ENCODE measurements around the gene PRICKLE1.

The PRICKLE1 gene

DNA sequence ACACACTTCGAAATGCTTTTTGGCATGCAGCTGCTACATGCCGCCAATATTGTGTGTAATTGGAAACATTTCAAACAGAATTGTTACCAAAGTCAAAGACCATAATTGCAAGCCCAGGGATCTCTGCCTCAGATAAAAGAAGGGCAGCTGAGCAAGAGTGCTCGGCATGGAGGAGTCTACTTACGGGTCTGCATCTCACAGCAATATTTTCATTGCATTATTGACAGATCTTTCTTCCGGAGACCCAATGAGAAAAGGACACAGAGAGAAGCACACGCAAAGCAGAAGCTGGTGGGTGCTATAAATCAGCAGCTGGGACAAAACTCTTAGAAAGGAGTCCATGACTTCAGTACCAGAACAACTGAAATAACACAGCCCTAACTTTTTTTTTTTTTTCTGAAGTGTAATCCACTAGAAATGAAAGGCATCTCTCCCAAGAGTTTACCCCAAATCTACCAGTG, 4.9 kb downstream of the PRICKLE1 start:
- no peak overlapping the region for H3K9ac ChIP-seq (ENCODE audit: low read depth, low read length)
- no peaks in the 10 kb centered on the region for H3K36me3 ChIP-seq (ENCODE audit: insufficient read depth, low read length)
- H3K4me1 ChIP-seq (ENCODE audit: insufficient read depth, low read length), result 0 out of 2 replicates have a peak, but pooled peaks cover 3% of the 10 kb centered on the region
- no peaks in the 10 kb centered on the region for H3K9me3 ChIP-seq (ENCODE audit: control insufficient read depth, insufficient read depth, low read length)

DNA sequence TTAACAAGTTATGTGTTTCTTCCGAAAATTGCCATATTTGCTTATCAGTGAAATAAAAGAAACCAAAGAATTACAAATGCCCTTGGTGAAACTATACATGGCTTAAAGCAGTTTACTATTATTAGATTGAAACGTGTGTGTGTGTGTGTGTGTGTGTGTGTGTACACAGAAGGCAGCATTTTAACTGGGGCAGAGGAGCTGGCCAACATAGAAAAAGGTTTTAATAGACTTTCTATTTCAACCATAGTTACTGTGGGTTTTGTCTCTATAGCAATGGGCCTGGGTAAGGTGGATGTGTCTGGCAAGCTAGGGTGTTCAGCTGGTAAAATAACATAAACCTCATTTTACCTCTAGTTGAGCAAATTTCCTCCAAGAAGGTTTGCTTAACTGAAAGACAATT, 6.5 kb downstream of the PRICKLE1 start:
- Histone ChIP-seq H3K9me3 (ENCODE audit: control insufficient read depth, insufficient read depth, low read length) (no peaks in the 10 kb centered on the region), H3K9ac (ENCODE audit: low read depth, low read length) (no peak overlapping the region), H3K36me3 (ENCODE audit: insufficient read depth, low read length) (no peaks in the 10 kb centered on the region), H3K4me1 (ENCODE audit: insufficient read depth, low read length) (peaks cover 3% of the 10 kb centered on the region; the same call in 1 of the 2 replicates)

DNA sequence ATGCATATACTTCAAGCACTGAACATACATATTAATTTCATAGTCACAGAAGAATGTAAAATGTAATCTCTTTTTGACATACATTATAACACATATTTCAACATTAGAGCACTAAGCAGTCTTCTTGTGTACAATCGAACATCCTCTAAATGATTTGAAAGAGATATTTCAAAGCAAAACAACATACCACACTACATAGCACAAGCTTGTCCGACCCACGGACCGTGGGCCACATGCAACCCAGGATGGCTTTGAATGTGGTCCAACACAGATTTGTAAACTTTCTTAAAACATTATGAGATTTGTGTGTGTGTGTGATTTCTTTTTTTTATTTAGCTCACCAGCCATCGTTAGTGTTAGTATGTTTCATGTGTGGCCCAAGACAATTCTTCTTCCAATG, 7.0 kb downstream of the PRICKLE1 start:
- H3K36me3 ChIP-seq (ENCODE audit: insufficient read depth, low read length), result no peaks in the 10 kb centered on the region

DNA sequence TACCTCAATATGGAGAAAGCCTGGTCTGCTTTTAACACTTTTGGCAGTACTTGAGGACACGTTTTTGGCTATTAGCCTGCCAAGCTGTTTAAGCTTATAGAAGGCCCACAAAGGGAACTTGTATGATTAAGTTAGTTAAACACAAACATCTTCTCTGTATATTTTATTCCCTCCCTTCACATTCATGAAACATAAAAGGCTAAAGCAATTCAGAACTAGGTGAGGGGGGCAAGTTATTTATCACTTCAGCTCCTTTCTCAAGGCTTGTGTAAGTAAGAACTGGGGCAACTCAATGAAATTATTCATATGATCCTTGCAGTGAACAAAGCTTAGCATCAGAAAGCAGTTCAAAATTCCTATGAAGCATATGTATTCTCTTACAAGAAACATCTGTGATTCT, 7.5 kb downstream of the PRICKLE1 start:
- no peaks in the 10 kb centered on the region for H3K36me3 ChIP-seq (ENCODE audit: insufficient read depth, low read length)
- no peaks in the 10 kb centered on the region; the same call in 1 of the 2 replicates for H3K4me1 ChIP-seq (ENCODE audit: insufficient read depth, low read length)
- no peak overlapping the region for H3K9ac ChIP-seq (ENCODE audit: low read depth, low read length)

More for the DNA sequence above, 7.0 kb downstream of the PRICKLE1 start:
- no peak overlapping the region for H3K9ac ChIP-seq (ENCODE audit: low read depth, low read length)
- H3K9me3 ChIP-seq (ENCODE audit: control insufficient read depth, insufficient read depth, low read length), result no peaks in the 10 kb centered on the region
- peaks cover 1% of the 10 kb centered on the region; the same call in 1 of the 2 replicates for H3K4me1 ChIP-seq (ENCODE audit: insufficient read depth, low read length)

DNA sequence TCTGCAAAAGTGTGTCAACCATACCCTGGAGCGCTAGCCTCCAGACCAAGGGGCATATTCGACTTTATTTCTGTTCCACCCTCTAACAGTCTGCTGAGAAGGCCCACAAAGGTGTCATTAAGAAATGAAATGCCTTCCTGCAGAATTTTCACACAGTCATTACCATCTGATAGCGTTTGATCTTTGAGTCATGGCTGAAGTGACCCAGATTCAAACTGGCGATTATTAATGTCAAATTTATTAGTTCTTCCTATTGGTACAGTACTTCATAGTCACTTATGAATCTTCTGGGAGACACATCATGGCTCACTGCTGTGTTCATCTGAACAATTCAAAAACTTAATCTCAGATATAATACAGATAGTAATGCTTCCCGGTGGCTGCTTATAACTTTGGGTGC, 13.2 kb downstream of the PRICKLE1 start:
- H3K36me3 ChIP-seq (ENCODE audit: insufficient read depth, low read length), result no peaks in the 10 kb centered on the region
- H3K4me1 ChIP-seq (ENCODE audit: insufficient read depth, low read length), result peaks cover 13% of the 10 kb centered on the region; the same call in 1 of the 2 replicates
- H3K9me3 ChIP-seq (ENCODE audit: control insufficient read depth, insufficient read depth, low read length), result no peaks in the 10 kb centered on the region
- no peak overlapping the region for H3K9ac ChIP-seq (ENCODE audit: low read depth, low read length)

More for the DNA sequence above, 7.5 kb downstream of the PRICKLE1 start:
- no peaks in the 10 kb centered on the region for H3K9me3 ChIP-seq (ENCODE audit: control insufficient read depth, insufficient read depth, low read length)

DNA sequence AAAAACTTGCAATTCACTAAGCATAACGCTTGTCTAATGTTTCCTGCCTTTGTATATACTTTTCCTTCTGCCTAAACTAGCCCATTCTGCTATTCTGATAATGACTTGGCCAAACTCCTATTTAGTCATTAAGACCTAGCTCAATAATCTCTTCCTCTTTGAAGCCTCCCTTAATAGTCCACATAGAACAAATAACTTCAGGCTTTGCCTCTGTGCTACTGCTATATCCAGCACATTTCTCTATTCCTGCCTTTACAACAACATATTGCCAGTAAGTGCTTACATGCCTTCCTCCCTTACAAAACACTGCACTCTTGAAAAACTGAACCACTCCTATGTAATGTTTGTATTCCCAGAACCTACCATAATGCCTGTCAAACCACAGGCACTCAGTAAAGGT, 13.8 kb downstream of the PRICKLE1 start:
- no peak overlapping the region for H3K9ac ChIP-seq (ENCODE audit: low read depth, low read length)
- peaks cover 13% of the 10 kb centered on the region; the same call in 1 of the 2 replicates for H3K4me1 ChIP-seq (ENCODE audit: insufficient read depth, low read length)
- no peaks in the 10 kb centered on the region for H3K9me3 ChIP-seq (ENCODE audit: control insufficient read depth, insufficient read depth, low read length)
- H3K36me3 ChIP-seq (ENCODE audit: insufficient read depth, low read length), result no peaks in the 10 kb centered on the region

DNA sequence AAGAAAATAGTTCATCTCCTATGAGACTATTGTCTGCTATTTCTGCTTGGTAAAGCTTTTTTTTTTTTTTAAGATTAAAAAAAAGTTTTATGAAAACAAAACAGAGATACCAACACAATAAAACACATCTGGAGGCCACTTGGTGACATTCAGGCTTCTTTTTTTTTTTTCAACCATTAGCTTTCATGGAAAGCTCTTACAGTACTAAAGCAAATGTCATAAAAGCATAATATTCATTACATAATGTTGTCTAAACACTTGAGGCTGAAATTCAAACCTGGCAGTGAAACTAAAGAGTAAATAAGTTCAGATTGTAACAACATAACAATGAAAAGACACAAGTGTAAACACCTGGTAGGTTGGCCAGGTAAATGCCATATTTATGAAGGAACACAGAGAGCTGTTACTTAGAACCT, 14.7 kb downstream of the PRICKLE1 start:
- H3K4me1 ChIP-seq (ENCODE audit: insufficient read depth, low read length), result peaks cover 13% of the 10 kb centered on the region; the same call in 1 of the 2 replicates
- H3K9ac ChIP-seq (ENCODE audit: low read depth, low read length), result no peak overlapping the region
- no peaks in the 10 kb centered on the region for H3K9me3 ChIP-seq (ENCODE audit: control insufficient read depth, insufficient read depth, low read length)
- H3K36me3 ChIP-seq (ENCODE audit: insufficient read depth, low read length), result no peaks in the 10 kb centered on the region

DNA sequence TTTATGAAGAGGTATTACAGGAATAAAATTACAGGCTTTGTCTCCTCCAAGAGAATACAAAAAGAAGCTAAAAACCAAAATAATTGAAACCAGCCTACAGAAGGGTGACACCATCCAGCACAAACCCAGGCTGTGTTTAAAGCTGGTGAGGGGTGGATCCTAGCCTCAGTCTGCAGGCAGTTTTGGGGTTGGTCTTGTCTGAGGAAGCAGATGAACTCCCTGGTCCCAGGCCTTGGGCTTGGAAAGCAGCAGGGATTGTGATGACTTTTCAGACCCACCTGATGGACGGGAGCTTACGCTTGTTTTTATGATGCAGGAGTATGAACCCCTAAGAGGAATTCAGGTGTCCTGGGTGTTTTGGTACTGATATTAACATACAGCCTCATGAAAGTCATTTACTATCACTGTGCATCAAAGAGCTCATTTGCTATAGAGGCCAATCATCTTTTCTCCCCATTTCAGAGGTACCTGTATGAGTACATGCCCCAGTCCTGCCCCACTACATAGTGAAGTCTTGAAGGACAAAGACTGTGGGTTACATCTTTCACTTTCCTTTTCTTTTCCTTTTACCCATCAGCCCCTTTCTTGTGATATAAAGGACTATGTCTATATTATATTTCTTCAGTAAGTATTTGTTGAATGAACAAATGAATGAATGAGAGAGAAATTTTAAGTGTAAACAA, 18.1 kb downstream of the PRICKLE1 start:
- no peaks in the 10 kb centered on the region for H3K36me3 ChIP-seq (ENCODE audit: insufficient read depth, low read length)
- no peaks in the 10 kb centered on the region for H3K9me3 ChIP-seq (ENCODE audit: control insufficient read depth, insufficient read depth, low read length)
- H3K9ac ChIP-seq (ENCODE audit: low read depth, low read length), result no peak overlapping the region
- peaks cover 13% of the 10 kb centered on the region; the same call in 1 of the 2 replicates for H3K4me1 ChIP-seq (ENCODE audit: insufficient read depth, low read length)

DNA sequence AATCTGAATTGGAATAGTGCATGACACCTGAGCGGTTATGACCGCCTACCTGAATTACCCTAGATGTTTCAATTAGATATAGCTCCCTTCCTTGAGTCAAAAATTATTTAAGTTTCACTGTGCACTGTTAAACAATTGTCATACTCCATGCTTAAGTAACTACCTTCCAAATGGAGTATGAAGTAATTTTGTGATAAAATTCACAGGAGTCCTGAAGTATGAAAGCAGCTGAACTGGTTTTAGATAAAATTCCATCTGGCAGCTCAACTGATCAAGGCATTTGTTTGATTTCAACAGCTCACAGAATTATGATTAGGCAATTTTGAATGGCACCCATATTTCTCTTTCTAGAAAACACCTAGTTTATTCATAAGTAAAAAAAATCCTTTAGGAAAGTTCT, 19.5 kb downstream of the PRICKLE1 start:
- Histone ChIP-seq H3K9me3 (ENCODE audit: control insufficient read depth, insufficient read depth, low read length) (no peaks in the 10 kb centered on the region), H3K36me3 (ENCODE audit: insufficient read depth, low read length) (no peaks in the 10 kb centered on the region), H3K9ac (ENCODE audit: low read depth, low read length) (no peak overlapping the region), H3K4me1 (ENCODE audit: insufficient read depth, low read length) (peaks cover 11% of the 10 kb centered on the region)

DNA sequence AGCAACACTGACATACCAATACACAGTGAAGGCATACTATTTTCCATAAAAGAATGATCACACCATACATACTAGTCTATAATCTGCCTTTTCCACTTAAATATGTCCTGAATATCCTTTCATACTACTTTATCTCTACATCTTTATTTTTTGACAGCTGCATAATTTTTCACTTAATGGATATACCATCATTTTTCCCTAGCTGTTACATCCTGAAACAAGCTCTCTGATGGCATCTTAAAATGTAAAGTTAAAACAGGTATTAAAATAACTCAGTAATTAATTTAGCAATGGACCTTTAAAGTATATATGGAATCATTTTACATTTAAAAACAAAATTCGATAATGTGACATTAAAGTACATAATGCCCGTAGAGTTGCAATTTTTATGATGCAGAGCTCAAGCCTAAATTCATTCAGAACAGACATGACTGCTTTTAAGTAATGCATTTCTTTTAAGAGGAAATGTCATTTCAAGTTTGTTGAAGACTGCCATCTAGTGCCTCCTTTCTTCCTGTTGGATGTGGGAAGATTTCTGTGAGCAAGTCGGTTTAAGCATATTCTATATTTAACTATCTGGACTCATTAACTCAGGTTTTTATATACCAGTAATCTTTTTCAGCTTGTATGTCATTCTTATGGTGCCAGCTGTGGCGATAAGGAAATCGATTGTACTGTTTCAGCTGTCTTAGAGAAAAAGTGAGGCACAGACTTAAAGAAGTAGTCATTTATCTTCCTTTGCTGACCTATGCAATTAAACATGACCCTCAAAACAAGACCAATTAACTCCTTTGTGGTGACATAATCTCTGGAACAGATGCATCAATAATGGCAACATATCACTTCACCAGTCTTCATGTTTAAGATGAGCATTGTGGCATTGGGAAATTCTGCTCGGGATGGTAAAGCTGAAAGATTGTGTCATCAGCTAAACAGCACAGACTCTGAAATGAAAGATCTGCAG, 20.3 kb downstream of the PRICKLE1 start:
- no peaks in the 10 kb centered on the region for H3K9me3 ChIP-seq (ENCODE audit: control insufficient read depth, insufficient read depth, low read length)
- no peaks in the 10 kb centered on the region for H3K36me3 ChIP-seq (ENCODE audit: insufficient read depth, low read length)
- H3K4me1 ChIP-seq (ENCODE audit: insufficient read depth, low read length), result peaks cover 11% of the 10 kb centered on the region
- H3K9ac ChIP-seq (ENCODE audit: low read depth, low read length), result no peak overlapping the region

DNA sequence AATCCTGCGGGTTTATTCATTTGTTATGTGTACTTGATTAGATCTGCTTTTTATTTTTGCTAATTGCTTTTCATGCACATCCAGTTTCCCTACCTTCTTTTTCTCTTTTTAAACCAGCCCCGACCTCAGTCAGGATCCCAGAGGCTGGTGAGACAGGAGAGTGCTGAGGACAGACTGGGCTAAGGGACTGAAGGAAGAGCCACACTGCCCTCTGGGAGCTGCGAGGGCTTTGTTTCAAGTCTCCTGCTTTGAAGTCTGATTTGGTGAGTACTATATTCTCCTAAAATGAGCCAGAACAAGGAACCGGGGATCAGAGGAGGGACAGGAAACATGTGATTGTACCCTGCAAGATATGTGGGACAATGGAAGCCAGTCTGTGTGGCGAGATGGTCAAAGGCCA, 23.9 kb downstream of the PRICKLE1 start:
- Histone ChIP-seq H3K9ac (ENCODE audit: low read depth, low read length) (no peak overlapping the region), H3K4me1 (ENCODE audit: insufficient read depth, low read length) (peaks cover 11% of the 10 kb centered on the region), H3K36me3 (ENCODE audit: insufficient read depth, low read length) (no peaks in the 10 kb centered on the region), H3K9me3 (ENCODE audit: control insufficient read depth, insufficient read depth, low read length) (no peaks in the 10 kb centered on the region)

DNA sequence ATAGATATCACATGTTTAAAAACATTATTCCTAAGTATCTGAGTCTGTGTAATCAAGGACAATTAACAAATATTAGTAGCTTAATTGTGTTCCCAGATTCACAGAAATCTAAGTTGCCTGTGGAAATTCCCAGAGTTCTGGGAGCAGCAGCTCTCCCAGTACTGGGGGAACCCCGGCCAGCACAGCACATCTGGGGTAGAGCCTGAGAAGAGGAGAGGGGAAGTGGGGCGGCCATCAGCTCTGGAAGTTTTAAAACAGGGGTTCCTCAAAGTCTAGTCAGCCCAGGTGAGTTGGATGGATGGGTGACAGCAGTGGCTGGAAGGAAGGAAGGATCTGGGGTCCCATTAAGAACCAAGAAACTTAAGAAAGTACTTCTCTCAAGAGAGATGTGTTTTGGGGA, 24.6 kb downstream of the PRICKLE1 start:
- Histone ChIP-seq H3K36me3 (ENCODE audit: insufficient read depth, low read length) (no peaks in the 10 kb centered on the region), H3K9me3 (ENCODE audit: control insufficient read depth, insufficient read depth, low read length) (no peaks in the 10 kb centered on the region), H3K9ac (ENCODE audit: low read depth, low read length) (no peak overlapping the region), H3K4me1 (ENCODE audit: insufficient read depth, low read length) (peaks cover 11% of the 10 kb centered on the region)

DNA sequence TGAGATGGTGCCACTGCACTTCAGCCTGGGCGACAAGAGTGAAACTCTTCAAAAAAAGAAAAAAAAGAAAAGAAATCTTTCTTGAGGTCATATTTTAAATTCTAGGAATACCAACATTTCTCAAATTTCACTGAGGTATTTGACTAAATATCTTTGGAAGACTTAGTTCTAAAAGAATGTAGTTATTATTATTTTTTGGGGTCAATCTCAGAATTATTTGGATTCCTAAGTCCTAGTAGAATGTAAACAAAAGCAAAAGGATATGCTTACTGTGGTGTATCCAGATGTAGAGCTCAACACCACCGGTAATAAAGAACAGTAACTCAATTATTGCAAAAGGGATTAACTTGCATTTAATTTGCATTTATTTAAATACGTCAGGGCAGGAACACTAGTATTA, 25.0 kb downstream of the PRICKLE1 start:
- no peaks in the 10 kb centered on the region for H3K9me3 ChIP-seq (ENCODE audit: control insufficient read depth, insufficient read depth, low read length)
- no peak overlapping the region for H3K9ac ChIP-seq (ENCODE audit: low read depth, low read length)
- peaks cover 10% of the 10 kb centered on the region for H3K4me1 ChIP-seq (ENCODE audit: insufficient read depth, low read length)
- no peaks in the 10 kb centered on the region for H3K36me3 ChIP-seq (ENCODE audit: insufficient read depth, low read length)

DNA sequence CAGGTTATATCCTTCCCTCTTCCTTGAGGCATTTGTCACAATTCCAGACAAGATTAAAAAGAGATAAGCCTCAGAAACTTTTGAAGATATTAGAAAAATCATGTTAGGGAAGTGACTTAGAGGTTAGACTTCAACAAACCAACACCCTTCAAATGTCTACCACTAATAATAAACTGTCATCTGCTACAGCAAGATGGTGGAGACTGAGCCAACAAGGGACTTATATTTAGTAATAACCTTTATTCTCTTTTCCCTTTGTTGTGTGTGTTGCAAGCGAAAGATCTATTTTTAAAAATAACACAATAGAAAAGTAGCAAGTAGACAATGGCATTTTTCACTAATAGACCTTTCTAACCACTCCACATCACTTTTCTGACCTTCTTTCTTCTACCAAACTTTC, 28.6 kb downstream of the PRICKLE1 start:
- H3K4me1 ChIP-seq (ENCODE audit: insufficient read depth, low read length), result peaks cover 8% of the 10 kb centered on the region
- H3K36me3 ChIP-seq (ENCODE audit: insufficient read depth, low read length), result no peaks in the 10 kb centered on the region
- no peaks in the 10 kb centered on the region for H3K9me3 ChIP-seq (ENCODE audit: control insufficient read depth, insufficient read depth, low read length)
- no peak overlapping the region for H3K9ac ChIP-seq (ENCODE audit: low read depth, low read length)

Data from ES-I3 (cell line).